Measurements from ENCODE around the gene TGM5.

TGM5 gene

DNA sequence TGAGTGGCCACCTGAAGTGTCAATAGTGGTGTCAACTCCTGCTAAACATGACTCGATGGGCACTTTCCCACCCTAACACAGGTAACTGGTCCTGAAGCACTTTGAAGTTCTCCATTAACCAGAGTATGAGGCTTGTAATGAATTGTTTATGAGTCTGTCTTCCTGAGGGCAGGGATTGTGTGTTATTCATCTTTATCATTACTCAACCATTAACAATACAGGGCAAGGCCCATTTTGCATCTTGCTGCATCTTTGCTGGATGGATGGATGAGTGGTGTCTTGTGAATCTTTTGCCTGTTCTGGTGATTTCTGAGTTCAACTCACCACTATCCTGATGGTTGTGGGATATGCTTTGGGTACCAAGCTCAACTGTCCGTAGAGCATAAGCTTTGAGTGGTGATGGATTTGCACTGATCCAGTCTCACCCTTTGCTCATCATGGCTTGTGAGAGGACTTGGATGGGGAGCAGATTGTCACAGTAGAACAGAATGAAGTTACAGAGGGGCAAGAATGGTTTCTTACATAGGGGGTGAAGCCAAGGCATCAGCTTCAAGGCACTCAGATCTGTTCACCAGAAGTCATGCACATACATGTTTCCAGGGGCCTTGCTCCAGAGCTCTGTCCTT, 23.6 kb downstream of the TGM5 start:
- CTCF ChIA-PET = interaction anchor here (2.5 to 9.0 kb wide), 5 partner anchors 8 to 43 kb away, joined by 8 to 72 read pairs (median 46); partner anchors contain the start of gene TGM5
- POLR2A ChIA-PET = no interaction called here
- no peak for DNase-seq (ENCODE audit: extremely low spot score)
- TF ChIP-seq, protein P1, sequence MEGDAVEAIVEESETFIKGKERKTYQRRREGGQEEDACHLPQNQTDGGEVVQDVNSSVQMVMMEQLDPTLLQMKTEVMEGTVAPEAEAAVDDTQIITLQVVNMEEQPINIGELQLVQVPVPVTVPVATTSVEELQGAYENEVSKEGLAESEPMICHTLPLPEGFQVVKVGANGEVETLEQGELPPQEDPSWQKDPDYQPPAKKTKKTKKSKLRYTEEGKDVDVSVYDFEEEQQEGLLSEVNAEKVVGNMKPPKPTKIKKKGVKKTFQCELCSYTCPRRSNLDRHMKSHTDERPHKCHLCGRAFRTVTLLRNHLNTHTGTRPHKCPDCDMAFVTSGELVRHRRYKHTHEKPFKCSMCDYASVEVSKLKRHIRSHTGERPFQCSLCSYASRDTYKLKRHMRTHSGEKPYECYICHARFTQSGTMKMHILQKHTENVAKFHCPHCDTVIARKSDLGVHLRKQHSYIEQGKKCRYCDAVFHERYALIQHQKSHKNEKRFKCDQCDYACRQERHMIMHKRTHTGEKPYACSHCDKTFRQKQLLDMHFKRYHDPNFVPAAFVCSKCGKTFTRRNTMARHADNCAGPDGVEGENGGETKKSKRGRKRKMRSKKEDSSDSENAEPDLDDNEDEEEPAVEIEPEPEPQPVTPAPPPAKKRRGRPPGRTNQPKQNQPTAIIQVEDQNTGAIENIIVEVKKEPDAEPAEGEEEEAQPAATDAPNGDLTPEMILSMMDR (IDR thresholded peaks at IDR 0.05; ENCODE audit: control extremely low read depth, extremely low read depth, low read depth, missing control alignments) = no peak

- TF ChIP-seq, protein P1 (IDR thresholded peaks at IDR 0.05; ENCODE audit: control extremely low read depth, extremely low read depth, low read depth, missing control alignments) = no peak
- DNase-seq (ENCODE audit: extremely low spot score) = no peak
- POLR2A ChIA-PET = no interaction called here
- CTCF ChIA-PET = interaction anchor here (2.5 to 9.0 kb wide), 4 partner anchors 9 to 43 kb away, joined by 8 to 72 read pairs (median 40); partner anchors contain the start of gene TGM5
These were observed 24.1 kb downstream of the TGM5 start for GRCh38 chr15:43242616-43243015.

DNA sequence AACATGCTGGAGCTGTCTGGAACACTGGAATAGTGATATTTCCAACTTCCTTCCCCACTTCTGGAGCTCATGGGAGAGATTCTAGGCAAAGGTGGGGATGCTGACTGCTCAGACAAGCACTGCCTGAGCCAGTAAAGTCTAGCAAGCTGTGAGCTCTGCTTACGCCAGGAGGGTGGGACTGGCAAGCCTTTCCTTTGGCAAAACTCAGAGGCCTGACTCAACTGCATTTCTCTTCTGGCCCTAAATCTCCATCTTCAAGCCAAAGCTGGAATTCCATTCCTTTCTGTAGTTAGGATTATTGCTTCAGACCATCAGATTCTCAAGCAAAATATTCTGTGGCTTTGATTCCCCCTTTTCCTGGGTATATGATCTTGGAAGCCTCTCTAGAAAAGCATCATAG, 25.6 kb downstream of the TGM5 start:
- POLR2A ChIA-PET = interaction anchor here (0.6 kb wide), 2 partner anchors 139 to 643 kb away, joined by 6 read pairs; no protein-coding TSS in a partner anchor
- CTCF ChIA-PET = interaction anchor here (1.2 to 9.0 kb wide), 6 partner anchors 10 to 45 kb away, joined by 3 to 72 read pairs (median 22); partner anchors contain the start of gene TGM5
- TF ChIP-seq, protein P1 (IDR thresholded peaks at IDR 0.05; ENCODE audit: control extremely low read depth, extremely low read depth, low read depth, missing control alignments) = no peak
- DNase-seq (ENCODE audit: extremely low spot score) = no peak

GRCh38 chr15:43239732-43240491, 26.8 kb downstream of the TGM5 start:
- POLR2A ChIA-PET = no interaction called here
- DNase-seq (ENCODE audit: extremely low spot score) = peak; percentile 64
- CTCF ChIA-PET = interaction anchor here (1.2 to 9.0 kb wide), 3 partner anchors 11 to 29 kb away, joined by 3 to 72 read pairs (median 46); partner anchors contain the start of gene TGM5
- TF ChIP-seq, protein P1 (IDR thresholded peaks at IDR 0.05; ENCODE audit: control extremely low read depth, extremely low read depth, low read depth, missing control alignments) = no peak

GRCh38 chr15:43238671-43239131, 28.0 kb downstream of the TGM5 start:
- ChIA-PET POLR2A (interaction anchor here (0.7 kb wide), 1 partner anchor 53 kb away, joined by 4 read pairs; no protein-coding TSS in a partner anchor), CTCF (interaction anchor here (0.7 to 9.0 kb wide), 4 partner anchors 9 to 47 kb away, joined by 3 to 72 read pairs (median 28); partner anchors contain the start of gene TGM5)
- TF ChIP-seq, protein P1 (IDR thresholded peaks at IDR 0.05; ENCODE audit: control extremely low read depth, extremely low read depth, low read depth, missing control alignments) = no peak
- no peak for DNase-seq (ENCODE audit: extremely low spot score)

DNA sequence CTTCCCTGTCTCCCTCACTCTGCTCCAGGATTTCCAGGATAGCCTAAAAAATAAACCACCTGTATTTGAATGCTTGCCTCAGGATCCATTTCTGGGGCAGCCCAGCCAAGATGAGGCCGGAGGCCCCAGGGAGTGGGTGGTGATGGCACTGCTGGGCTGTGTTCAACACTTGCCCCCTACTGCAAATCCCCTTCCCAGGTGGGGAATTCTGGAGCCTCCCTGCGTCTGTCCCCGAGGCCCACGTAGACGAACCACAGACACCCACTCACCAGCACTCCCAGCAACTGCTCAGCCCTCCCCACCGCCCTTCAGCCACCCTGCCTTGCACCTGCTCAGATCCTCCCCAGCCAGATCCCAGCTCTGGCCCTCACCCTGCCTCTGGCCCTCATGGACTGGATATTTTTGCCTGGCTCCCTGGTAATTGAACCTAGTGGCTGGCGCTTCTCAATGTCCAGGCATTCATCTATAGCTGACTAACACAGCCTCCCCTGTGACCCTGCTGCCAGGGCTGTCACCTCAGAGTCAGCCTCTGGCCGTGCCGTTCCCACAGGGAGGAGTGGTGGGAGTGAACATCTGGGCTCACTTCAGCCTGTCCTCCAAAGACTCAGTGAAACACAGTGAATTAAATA, 28.8 kb downstream of the TGM5 start:
- no peak for DNase-seq (ENCODE audit: extremely low spot score)
- TF ChIP-seq, protein P1 (IDR thresholded peaks at IDR 0.05; ENCODE audit: control extremely low read depth, extremely low read depth, low read depth, missing control alignments) = no peak
- ChIA-PET POLR2A (no interaction called here), CTCF (interaction anchor here (0.7 to 9.0 kb wide), 4 partner anchors 8 to 47 kb away, joined by 3 to 72 read pairs (median 28); partner anchors contain the start of gene TGM5)
